ENCODE results near the gene STMN1.

DNA sequence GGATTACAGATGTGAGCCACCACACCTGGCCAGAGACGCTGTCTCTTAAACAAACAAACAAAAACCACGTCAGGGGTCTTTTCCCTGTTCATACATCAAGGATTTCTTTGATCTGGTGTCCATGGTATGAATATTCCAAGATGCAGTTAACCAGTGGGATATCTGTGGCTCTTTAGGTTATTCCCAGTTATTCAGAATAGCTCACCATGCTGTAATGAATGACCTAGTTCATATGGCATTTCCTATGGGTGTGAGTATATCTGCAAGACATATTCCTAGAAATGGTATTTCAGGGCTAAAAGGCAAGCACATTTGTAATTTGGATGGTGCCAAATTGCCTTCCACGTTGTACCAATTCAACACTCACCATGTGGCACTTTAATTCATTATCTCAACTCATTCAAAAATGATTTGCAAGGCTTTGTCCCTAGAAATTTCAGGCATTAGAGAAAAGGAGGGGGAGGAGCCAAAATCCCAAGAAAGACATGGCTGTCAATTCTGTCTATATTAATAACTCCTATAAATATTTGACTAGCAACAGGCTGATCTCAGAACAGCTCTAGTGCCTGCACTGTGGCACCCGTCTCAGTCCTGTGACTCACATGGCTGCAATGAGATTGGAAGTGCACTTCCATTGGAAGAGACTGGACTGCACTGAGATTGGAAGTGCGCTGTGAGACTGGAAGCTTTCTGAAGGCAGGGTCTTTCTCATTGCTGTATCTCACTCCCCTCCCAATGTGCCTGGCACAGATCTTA, 6.0 kb upstream of the STMN1 start:
- TF ChIP-seq POLR2A (IDR thresholded peaks at IDR 0.05) (no peak), POLR2AphosphoS5 (IDR thresholded peaks at IDR 0.05) (no peak)
- TF ChIP-seq, protein P1, sequence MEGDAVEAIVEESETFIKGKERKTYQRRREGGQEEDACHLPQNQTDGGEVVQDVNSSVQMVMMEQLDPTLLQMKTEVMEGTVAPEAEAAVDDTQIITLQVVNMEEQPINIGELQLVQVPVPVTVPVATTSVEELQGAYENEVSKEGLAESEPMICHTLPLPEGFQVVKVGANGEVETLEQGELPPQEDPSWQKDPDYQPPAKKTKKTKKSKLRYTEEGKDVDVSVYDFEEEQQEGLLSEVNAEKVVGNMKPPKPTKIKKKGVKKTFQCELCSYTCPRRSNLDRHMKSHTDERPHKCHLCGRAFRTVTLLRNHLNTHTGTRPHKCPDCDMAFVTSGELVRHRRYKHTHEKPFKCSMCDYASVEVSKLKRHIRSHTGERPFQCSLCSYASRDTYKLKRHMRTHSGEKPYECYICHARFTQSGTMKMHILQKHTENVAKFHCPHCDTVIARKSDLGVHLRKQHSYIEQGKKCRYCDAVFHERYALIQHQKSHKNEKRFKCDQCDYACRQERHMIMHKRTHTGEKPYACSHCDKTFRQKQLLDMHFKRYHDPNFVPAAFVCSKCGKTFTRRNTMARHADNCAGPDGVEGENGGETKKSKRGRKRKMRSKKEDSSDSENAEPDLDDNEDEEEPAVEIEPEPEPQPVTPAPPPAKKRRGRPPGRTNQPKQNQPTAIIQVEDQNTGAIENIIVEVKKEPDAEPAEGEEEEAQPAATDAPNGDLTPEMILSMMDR (IDR thresholded peaks at IDR 0.05): no peak
